HG03469 (cell line): ENCODE results near the gene TM4SF1.

Experiments
- ATAC-seq: cut with Tn5 transposase; IDR thresholded peaks from one replicate; pipeline ENCODE4 v1.9.1; 2021; ENCODE audit warnings: mild to moderate bottlenecking, moderate library complexity, moderate number of reproducible peaks; ENCODE audit not compliant: unreplicated experiment

TM4SF1 gene

DNA sequence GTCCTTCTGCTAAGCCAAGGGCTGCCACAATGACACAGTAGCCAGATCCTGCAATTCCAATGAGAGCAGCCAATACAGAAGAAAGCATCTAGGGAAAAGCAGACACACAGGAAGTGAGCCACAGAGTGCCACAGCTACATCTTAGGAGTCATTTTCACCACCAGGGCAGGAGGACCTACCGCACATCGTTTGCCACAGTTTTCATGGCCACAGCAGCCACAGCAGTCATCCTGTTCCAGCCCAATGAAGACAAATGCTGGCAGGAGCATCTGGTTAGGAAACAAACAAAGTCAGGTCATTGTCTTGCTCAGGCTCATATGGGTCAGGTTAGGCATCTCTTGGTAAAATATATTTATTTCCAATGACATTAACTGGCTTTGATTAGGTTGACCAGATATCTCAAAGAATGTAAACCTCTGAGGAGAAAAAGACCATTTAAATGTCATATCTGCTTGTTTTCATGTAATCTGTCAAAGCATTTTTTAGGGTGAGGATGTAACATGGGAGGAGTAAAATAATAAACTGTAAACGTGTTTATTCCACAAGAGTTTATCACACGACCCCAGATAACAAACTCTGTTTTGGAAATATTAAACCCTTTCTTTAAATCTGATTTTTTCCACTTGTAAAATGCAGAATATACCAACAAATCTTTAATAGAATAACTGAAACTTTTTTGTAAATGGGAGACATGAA lies 1.8 kb downstream of the TM4SF1 start:
- no peak for ATAC-seq

DNA sequence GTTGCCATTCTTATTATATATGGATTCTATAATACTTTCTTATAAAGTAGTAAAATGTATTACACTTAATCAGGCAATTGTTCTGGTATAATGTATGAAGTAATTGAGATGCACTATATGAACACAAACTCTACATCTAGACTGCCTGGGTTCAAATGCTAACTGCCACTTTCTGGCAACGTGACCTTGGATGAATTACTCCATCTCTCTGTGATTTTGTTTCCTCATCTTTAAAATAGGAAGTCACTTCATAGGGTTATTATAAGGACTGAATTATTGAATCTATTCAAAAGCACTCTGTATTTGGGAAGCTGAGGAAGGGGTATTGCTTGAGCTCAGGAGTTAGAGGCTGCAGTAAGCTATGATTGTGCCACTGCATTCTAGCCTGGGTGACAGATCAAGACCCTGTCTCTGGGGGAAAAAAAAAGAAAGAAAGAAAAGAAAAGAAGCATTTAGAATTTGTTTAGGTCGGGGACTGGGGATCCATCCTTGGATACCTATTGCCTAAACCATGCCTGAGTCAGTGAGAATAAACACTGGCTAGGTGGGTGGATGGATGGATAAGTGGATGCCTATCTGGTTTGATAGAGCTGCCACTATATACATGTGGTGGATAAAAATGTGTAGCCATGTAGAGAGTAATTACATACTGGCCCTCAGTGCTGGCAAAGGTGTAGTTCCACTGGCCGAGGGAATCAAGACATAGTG lies 2.5 kb downstream of the TM4SF1 start:
- no peak for ATAC-seq

DNA sequence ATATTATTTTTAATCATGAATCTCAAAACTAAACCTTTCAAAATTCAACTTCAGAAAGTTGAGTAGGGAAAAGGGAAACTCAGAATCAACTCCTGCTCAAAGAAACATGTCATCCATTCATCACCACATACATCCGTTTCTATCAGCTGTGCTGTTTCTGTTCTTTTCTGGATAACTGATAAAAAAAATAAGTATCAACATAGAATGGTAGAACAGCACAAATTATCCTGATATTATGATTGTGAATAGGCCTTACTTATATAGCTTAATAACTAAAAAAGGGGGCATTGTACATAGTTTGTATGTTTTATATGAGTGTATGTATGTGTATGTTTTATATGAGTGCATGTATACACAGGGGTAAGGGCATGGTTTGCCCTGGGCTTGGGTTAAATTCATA lies 3.1 kb downstream of the TM4SF1 start:
- no peak for ATAC-seq

DNA sequence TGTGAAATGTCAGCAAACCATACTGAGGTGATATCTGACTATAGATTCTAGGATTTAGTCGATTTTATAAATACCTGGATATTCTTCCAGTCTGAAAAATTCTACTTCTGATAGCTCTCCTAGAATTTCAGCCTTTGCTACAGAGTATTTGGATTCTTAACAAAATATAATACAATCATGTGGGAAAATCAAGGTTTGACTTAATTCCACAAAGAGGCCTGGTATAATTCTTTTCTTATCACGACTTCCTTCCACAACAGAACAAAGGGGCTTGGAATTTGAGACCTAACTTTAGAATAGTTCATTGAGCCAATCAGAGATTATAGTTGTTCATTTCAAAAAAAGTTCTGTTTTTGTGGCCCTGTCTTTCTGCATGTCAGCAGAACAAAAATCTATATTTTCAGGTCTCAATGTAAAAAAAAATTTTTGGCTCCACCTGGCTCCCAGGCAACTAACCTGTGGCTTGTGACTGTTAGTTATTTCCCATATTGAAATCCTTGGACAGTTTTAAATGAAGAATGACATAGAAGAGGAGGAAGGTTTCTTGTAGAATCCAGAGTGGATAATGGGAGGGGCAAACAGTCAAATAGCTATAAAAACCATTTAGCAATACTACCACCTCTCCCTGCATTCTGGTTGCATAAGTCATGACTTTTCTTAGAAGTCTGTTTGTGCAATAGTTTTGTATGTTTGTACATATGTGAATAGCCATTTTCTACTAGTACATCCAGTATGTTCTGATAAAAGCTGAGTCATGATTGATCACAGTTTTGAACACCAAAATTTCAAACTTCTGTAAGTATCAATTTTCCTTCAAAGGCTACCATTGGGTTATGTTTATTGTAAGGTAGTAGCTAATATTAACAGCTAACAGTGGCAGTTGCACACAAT lies 4.0 kb downstream of the TM4SF1 start:
- no peak for ATAC-seq

DNA sequence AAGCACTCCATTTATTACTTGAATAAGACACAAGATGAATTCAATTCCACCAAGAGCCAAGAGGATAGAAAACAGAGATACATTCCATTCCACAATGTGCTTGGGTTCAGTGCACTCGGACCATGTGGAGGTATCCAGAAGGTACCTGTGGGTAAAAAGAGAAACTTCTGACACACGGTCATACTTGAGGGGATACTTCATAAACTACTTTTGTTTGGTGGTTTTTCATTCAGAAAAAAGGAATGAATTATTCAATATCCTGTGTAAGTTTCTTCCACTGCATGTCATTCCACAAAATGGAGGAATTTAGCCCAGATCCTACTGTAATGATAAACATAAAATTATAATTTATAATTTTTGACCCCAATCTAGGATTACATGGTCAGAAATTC lies 5.7 kb downstream of the TM4SF1 start:
- ATAC-seq = no peak

DNA sequence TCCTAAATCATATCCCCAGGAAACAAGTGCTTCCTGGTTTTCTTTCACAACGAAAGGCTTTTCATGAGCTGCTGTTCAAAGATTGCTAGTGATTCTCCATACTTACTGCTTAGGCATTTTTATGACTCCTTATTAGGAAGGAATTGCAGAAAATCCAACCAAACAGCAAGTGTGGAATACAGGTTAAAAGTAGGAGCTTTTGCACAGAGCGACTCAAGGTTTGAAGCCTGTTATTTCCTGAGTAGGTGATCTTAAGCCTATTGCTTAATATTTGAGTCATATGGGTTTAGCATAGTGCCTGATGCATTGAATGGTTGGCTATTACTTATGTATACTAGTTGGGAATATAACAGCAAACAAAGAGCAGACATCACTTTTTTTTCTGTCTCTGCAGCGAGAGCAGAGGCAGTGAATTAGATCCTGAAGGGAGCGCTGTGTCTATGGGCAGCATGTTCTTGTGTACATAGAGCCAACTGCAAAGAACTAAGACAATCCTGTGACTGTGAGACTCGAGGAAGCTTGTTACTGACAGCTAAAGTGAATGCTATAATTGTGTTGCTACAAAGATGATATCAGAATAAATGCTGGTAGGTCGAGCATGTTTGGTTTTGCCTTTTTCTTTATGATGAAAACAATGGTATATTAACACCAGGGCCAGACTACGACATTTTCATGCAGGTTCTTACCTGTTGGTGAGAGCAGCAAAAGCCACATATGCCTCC lies 6.3 kb downstream of the TM4SF1 start:
- no peak for ATAC-seq

DNA sequence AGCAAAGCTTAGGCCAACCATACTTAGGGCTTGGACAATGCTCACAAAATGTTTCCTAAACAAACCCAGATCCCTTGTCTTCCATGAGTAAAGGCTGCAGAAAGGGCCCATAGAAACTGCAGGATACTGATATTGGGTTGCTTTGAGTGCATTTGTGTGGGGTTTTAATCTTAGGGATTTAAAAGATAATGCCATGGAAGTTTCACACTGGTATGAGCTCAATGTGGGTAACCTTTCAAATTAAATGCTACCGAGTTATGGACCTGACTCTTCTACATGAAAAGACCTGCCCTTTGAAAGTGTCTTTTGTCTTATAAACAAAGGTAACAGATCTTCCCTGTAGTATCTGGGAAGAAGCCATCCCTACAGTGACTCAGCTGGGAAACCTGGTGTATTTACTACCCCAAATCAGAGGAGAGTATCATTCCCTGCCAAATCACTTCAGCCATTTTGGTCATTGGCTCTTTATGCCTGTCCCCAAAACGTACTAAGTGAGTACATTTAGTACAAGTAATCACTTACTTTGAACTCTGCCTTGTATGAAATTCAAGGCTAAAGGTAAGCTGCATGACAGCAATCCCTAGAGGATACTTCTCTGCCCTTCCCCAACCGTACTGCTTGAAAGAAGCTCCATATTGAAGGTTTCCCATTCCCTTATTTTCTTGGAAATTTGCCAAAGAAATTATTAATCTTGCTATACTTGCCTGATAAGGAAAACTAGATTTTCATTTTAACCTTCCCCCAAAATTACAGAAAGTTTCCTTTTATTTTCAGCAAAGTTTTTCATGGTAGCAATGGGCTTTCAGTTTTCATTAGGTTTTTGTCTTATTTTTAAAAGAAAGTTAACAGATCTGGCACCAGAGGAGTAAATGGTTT lies 7.2 kb downstream of the TM4SF1 start:
- no peak for ATAC-seq

DNA sequence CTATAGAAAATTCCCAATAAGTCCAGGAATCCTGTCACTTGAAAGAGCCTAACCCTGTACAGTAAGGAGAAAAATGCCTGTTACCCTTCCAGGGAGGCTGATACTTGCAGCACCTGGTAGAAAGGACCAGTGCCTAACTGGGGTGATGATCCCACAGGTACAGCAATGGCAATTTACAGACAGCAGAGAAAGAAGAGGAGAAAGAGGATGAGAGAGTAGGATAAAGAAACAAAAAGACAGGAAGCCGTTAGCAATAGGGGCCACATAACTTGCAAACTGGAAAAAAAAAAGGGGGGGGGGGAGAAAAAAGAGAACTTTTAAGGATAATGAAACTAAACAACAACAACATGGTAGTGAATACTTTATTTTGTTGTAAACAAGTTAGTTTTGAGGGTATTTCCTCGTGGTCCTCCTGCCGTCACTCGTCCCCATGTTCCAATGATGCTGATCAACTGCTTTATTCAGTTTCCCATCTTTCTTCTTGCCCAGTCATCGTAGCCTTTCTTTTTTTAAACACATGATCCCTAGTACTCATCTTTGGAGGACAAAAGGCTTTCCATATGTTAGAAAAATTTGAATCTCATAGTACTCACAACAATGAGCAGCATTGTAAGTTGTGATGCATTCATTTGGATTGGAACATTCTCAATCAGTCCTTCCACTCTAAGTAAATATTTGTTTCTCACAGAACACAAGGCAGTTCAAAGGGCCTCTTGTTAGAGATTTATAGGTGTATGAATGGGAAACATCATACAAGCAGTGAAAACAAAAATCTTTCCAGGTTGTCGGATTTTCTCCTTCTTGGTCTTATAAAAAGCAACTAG lies 8.6 kb downstream of the TM4SF1 start:
- ATAC-seq = no peak

DNA sequence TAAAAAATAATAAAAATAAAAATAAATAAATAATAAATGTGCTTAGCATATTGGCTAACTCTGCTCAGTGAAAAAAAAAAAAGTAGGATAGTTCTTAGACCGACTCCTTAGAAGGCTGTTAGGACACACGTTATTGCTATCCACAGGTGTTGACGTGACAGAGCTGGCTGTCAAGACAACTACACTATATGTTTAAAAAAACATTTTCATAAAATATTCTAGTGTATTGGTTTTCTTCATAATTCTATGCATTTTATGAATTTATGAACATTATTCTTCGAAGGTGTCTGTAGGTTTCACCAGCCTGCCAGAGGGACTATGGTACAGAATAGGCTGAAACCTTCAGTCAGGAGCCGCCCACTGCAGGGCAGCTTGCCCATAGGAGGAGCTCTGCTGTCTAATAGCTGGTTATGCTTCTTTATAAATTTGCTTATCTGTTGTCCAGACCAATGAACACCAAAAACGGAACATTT lies 9.2 kb downstream of the TM4SF1 start:
- ATAC-seq = no peak

DNA sequence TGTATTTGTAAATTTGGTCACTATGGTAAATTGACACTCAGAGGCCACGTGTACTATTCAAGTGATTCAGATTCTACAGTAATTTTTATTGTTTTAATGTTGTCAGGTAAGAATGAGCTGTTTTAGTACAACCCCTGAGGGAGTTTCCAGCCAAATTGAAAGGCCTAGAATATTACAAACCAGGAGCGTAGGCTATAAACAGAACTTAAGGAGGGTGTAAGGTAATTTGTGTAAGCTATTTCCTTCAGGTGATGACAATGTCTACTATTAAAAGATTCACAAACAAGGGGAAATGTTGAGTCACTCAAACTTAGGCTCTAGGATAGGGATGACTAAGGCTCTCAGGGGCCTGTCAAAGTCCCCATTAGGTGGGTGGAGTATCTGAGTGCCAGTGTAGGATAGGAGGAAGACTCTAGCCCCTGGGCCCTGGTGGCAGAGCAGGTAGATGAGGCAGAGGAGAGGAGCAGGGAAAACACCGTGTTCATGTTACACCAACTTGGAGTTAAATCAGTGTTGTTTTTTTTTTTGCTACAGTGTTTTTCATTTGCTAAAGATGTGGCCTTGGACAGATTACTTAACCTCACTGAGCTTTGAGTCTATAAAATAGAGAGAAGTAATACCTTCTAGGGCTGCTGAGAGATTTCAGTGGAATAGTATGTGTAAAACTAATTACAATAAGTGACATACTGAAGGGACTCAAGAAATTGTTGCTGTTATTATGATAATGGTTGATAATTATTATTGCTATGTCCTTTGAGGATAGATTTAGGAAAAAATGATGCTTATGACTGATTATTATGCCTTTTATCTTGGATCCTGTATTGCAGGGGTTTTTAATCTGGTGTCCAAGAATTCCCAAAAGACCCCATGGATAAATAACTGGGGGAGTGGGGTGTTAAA lies 10.3 kb downstream of the TM4SF1 start:
- no peak for ATAC-seq

DNA sequence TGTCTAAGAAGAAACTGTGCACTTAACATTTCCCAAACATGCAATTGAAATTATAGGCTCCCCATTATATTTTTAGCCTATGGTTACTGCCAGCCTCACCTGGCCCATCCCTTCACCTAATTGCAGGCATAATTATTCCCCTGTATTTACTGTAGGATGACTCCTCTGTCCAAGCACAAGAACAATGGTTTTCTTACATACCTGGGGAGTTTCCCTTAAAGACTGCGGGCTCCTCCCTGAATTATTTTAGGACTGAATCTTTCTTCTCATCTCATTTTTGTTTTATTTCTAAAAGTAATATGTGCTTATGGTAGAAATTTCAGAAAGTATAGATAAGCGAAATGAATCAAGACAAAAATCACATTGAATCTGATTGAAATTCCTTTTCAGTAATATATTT lies 11.4 kb downstream of the TM4SF1 start:
- ATAC-seq = no peak

DNA sequence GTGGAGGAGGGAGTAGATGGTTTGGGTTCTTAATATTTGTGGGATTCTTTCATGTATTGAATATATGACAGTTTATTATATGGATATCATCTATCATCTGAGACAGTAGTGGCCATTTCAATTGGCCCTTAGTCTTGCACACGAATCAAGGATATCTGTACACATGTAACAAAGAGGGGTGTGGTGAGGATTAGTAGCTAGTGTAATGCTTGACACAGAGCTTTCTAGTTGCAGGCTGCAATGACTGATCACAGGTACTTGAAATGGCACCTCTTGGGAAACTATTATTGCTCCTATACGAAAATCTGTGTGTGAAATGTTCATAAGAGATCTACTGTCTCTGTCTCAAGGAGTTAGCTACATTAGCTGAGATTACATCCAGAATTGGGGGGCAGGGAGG lies 12.8 kb downstream of the TM4SF1 start:
- no peak for ATAC-seq

DNA sequence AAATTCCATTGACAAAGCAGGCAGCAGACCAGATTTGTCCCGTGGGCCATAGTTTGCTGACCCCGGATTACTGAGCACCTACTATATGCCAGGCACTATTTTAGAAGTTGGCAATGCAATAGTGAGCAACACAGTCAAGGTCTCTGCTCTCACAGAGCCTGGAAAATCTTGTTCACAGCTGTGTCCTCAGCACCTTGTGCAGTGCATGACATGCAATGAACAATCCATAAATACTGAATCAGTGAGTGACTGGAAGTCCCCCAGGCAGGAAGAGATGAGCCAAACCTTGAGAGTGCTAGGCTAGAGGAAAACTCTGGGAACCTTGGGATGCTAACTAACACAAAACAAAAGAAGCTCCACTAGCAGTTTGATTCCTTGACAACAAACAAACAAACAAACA lies 14.4 kb downstream of the TM4SF1 start:
- no peak for ATAC-seq

DNA sequence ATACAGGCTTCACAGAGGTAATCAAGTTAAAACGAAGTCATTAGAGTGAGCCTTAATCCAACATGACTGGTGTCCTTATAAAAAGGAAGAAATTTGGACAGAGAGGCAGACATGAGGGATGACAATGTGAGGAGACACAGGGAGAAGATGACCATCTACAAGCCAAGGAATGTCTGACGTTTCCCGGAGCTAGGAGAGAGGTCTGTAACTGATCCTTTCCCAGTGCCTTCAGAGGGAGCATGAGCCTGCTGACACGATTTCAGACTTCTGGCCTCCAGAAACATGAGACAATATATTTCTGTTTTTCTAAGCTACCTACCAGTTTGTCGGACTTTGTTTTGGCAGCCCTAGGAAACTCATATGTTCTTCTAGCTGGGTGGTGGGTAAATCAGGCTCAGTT lies 15.1 kb downstream of the TM4SF1 start:
- no peak for ATAC-seq

DNA sequence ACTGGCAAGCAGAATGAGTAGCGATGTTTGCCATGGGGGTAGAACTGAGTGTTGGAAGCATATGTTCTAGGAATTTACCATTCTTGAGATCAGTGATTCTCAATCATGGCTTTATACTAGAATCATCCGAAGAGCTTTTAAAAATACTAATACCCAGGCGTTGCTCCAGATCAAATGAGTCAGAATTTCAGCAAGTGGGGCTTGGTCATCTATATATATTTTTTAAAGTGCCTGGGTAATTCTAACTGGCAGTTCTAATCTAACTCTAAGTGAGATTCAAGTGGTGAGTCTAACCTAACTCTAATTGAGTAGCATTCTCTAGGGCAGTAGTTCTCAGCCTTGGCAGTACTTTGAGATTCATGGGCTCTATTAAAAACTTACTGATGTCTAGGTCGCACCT lies 20.8 kb downstream of the TM4SF1 start:
- ATAC-seq = no peak

DNA sequence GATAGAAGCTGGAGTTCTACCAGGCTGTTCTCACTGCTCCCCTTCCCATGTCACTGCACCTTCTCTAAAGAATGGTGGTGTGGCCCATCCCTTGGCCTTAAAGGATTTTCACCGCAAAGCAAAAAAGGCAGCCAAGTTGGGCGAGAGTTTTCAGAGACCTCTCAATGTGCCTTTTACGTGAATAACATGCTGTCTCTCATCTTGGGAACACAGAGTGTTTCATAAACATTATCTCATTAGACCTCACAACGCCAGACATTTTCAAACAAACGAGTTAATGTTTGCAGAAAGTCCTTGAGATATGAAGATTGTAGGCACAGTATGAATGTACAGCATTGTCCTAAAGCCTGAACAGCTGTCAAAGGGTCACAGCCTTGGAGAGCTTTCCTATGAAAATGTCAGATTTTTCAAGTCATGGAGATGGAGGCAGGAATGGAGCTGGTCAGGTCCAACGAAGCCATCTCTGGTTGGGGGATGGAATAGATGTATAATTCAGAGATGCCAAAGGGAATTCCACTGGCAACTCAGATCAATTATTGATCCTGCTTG lies 21.3 kb downstream of the TM4SF1 start:
- ATAC-seq = no peak

DNA sequence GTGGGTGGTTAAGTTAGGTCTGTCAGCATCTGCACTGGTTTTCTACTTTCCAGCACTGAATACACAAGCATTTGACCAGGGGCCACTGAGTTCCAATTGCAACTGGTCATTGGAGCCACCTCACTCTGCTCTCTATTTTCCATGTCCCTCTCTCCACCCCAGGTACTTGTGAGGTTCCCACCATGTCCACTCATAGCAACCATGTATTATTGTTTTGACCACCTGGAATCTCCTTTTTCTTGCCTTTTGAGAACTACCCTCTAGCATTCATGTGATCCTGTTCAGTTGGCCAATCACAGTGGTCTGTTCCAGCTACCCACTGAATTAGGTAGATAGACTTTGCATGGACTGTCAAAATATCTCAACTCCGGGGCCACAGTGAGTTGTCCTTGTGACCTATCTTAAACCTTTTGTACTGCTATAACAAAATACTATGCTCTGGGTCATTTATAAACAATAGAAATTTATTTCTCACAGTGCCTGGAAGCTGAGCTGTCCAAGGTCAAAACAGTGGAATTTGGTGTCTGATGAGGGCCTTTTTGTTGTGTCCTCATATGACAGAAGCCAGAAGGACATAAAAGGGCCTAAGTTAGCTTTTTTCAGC lies 23.8 kb downstream of the TM4SF1 start:
- ATAC-seq = no peak
